ENCODE data around the gene TSPAN15.

The TSPAN15 gene

DNA sequence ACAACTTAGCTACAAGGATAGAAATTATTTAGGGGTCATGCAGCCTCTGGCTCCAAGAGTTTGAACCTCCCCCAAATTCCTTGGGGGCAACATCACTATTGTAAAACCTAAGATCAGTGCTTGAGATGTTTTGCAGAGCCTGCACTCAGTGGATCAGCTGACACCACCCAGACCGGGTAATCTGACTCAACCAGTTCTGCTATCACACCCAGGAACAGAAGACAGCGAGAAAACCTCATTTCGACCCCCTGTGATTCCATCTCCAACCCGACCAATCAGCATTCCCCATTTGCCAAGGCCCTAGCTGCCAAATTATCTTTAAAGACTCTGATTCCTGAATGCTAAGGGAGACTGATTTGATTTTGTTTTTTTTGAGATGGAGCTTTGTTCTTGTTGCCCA, 39.8 kb upstream of the TSPAN15 start:
- H3K27ac ChIP-seq = no peak overlapping the region
- DNase-seq (ENCODE audit: low spot score) = no peak
- H3K4me3 ChIP-seq = no peak overlapping the region
- TF ChIP-seq, protein P1, sequence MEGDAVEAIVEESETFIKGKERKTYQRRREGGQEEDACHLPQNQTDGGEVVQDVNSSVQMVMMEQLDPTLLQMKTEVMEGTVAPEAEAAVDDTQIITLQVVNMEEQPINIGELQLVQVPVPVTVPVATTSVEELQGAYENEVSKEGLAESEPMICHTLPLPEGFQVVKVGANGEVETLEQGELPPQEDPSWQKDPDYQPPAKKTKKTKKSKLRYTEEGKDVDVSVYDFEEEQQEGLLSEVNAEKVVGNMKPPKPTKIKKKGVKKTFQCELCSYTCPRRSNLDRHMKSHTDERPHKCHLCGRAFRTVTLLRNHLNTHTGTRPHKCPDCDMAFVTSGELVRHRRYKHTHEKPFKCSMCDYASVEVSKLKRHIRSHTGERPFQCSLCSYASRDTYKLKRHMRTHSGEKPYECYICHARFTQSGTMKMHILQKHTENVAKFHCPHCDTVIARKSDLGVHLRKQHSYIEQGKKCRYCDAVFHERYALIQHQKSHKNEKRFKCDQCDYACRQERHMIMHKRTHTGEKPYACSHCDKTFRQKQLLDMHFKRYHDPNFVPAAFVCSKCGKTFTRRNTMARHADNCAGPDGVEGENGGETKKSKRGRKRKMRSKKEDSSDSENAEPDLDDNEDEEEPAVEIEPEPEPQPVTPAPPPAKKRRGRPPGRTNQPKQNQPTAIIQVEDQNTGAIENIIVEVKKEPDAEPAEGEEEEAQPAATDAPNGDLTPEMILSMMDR (IDR thresholded peaks at IDR 0.05) = no peak

DNA sequence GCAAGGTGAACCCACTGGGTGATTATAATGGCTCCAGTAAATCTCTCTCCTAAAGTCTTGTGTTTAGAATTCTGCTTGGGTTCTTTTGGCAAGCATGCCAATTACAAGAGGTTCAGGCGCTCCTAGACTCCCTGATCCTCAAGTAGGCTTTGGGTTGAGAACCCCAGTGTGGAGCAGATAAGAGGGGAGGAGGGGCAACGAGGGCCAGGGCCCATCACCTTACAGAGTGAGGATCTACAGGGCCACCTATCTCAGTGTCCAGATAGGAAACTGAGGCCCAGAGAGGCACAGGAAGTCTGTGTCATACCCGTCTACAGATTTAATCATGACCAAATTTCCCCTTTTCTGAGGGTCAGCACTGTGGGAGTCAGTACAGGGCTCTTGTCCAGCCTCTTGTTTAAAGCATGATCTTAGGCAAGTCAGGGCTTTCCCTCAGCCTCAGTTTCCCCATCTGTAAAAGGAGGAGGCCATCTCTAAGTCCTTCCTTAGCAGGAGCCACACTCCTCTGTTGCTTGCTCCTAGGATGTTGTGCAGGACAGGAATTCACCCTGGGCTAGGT, 39.0 kb upstream of the TSPAN15 start:
- TF ChIP-seq, protein P1 (IDR thresholded peaks at IDR 0.05) = no peak
- H3K4me3 ChIP-seq = no peak overlapping the region
- no peak for DNase-seq (ENCODE audit: low spot score)
- no peak overlapping the region for H3K27ac ChIP-seq

DNA sequence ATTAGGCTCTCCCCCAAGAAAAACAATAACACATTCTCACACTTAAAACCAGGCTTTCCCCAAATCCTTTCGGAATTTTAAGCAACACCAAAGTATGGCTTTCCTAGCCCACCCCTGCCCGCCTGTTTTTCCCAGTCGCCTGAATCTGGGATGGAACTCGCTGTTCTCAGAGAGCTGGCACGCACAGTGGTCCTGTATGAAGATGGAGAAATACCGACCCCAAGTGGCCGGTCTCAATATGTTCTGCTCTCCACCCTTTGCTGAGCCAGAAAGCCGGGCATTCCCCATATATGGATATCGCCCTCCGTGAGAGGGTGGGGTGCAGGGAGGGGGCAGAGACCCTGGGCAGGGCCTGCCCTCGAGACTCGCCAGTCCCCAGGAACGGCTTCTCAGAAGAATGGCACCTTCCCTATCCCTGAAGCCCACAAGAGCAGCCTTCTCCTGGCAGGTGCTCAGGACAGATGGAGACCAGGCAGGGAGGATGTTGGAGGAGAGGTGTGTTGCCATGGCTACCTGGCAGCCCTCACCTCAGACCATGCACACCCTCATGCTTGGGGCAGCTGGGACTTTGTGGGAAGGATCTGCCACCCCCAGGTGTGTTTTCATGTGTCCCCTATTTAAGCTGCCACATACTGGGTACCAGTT, 37.9 kb upstream of the TSPAN15 start:
- H3K27ac ChIP-seq = peak overlapping the region; percentile 37 to 41
- H3K4me3 ChIP-seq = no peak overlapping the region
- DNase-seq (ENCODE audit: low spot score) = no peak
- TF ChIP-seq, protein P1 (IDR thresholded peaks at IDR 0.05) = peak; percentile 54

DNA sequence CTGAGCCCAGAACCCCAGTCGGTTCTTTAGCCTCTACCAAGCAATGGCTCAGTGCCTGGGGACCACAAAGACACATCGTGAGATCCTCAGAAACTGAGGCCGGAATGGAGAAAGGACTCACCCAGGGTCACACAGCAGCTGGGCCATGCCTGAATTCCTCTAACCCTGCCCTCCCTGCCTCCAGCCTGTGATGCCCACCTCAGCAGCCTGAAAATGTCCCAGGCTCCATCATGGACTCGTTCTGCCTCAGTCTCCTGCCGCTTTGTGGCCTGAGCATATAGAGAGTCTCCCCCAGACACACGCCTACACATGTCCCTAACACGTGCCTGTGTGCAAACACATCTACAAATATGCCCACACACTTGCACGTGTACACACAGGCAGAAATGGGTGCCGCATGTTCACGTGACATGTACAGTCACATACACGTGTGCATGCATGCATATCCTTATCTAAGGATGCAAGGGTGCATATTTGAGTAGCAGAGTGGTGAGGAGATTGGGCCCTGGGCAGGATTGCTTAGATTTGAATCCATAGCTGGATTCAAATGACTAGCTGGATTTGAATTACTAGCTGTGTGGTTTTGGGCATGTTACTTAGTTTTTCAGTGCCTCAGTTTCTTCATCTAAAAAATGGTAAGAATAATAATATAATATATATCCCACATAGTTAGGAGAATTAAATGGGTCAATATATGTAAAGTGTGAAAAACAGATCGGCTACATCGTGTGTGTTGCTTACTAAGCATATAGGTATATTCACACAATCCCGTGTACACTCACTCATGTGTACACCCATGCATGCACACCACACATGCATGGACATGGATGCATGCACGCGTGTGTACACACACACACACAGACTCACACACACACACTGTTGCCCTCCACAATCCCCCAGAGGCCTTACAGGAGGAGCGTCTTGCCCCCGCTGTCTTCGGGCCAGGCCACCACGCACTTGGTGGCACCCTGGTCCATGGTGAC, 36.9 kb upstream of the TSPAN15 start:
- H3K27ac ChIP-seq = no peak overlapping the region
- H3K4me3 ChIP-seq = no peak overlapping the region
- TF ChIP-seq, protein P1 (IDR thresholded peaks at IDR 0.05) = no peak
- DNase-seq (ENCODE audit: low spot score) = no peak

DNA sequence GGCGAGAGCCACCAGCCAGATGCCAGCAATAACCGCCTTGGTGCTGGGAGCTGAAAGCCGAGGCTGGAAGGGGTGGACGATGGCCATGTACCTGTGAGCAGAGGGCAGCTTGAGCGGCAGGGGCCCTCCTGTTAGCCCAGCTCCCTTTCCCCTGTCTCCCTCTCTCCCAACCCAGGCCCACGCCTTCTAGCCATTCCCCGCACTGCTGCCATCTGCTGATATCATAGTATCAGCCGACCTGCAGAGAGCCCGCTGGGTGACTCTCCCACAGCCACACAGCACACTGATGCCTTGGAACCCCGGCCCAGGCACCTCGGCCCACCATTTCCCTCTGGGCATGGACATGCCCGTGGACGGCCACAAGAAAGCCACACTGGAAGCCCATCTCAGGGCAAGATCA, 36.2 kb upstream of the TSPAN15 start:
- no peak overlapping the region for H3K27ac ChIP-seq

GRCh38 chr10:69415951-69416350, 35.3 kb upstream of the TSPAN15 start:
- Histone ChIP-seq H3K27ac (no peak overlapping the region), H3K4me3 (no peak overlapping the region)
- DNase-seq (ENCODE audit: low spot score) = no peak
- TF ChIP-seq, protein P1 (IDR thresholded peaks at IDR 0.05) = no peak

More for the DNA sequence above, 36.2 kb upstream of the TSPAN15 start:
- no peak overlapping the region for H3K4me3 ChIP-seq
- TF ChIP-seq, protein P1 (IDR thresholded peaks at IDR 0.05) = no peak
- DNase-seq (ENCODE audit: low spot score) = no peak
